Measurements from ENCODE around the gene VPS36. TPM values are rescaled to one million over a fixed set of nuclear protein-coding genes. Genes with fewer than 3 reads are reported as not detected.
"Not testable (repeated sequence)": the region's sequence is repeated elsewhere in the genome, so short reads cannot be mapped to it uniquely, and the experiment has no call there.

Gene VPS36, protein sequence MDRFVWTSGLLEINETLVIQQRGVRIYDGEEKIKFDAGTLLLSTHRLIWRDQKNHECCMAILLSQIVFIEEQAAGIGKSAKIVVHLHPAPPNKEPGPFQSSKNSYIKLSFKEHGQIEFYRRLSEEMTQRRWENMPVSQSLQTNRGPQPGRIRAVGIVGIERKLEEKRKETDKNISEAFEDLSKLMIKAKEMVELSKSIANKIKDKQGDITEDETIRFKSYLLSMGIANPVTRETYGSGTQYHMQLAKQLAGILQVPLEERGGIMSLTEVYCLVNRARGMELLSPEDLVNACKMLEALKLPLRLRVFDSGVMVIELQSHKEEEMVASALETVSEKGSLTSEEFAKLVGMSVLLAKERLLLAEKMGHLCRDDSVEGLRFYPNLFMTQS
- total RNA-seq (ENCODE audit: low replicate concordance), result 51.3 and 72.7 TPM in 2 replicates

DNA sequence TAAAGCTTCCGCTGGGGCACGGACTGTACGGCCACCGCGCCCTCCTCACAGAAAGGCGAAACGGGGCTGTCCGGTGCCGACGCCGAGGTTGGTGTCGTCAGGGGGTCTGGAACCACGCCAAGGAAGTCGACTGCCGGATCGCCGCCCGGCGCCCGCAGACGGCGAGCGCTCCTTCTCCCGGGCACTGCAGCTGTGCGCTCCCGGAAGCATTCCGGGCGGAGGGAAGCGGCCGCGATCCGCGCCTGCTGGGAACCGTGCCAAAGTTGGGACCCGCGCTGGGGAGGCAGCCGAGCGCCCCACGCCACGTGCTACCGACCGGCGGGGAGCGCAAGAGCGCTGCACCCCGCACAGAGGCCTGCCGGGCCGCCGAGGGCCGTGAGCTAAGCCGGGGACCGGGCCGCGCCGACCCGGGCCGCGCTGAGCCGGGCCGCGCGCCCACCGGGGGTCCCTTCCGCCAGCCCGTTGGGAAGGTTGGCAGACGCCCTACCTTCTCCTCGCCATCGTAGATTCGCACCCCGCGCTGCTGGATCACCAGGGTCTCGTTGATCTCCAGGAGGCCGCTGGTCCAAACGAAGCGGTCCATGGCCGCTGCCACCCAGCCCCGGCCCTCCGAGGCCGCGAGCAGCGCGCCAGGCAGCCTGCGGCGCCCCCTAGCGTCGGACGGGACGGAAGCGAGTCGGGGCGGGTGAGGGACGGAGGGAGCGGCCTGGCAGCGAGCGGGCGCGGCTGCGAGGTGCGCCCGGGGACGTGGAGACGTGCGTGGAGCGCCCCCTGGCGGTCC lies at the start of gene VPS36:
TSS of gene VPS36 (minus strand) at position 623 of the 781 bp plus-strand sequence. CDS start at position 583, 40 bp downstream.
- Mint-ChIP-seq H3K4me3 (peak within 1 kb of the TSS; percentile 97), H3K36me3 (peaks cover 8% of the 10 kb centered on the region), H3K9me3 (no peaks in the 10 kb centered on the region), H3K4me1 (peaks cover 25% of the 10 kb centered on the region), H3K27me3 (ENCODE audit: insufficient read depth, low read depth) (no peaks in the 10 kb centered on the region), H3K27ac (peak within 1 kb of the TSS; percentile 93)
- H3K4me1 ChIP-seq, result peaks cover 22% of the 10 kb centered on the region
- no peak within 1 kb of the TSS for H3K27ac ChIP-seq
- DNase-seq (ENCODE audit: low spot score), result peak; percentile 98
- H3K9ac ChIP-seq, result peak within 1 kb of the TSS; percentile 60
- peak within 1 kb of the TSS; percentile 78 for H3K4me3 ChIP-seq
- H3K9me3 ChIP-seq (ENCODE audit: low read depth), result no peaks in the 10 kb centered on the region
- H4K20me1 ChIP-seq (ENCODE audit: low read depth), result peaks cover 25% of the 10 kb centered on the region
- H3K36me3 ChIP-seq, result no peaks in the 10 kb centered on the region
- H2AFZ ChIP-seq (replicated peaks), result peak within 1 kb of the TSS; percentile 87
- no peaks in the 10 kb centered on the region for H3K27me3 ChIP-seq
- peaks cover 42% of the 10 kb centered on the region for H3K79me2 ChIP-seq (ENCODE audit: low read depth)
- TF ChIP-seq EZH2 (IDR thresholded peaks at IDR 0.05) (peak; percentile 18), EZH2phosphoT487 (IDR thresholded peaks at IDR 0.05) (no peak)
- TF ChIP-seq, protein P1, sequence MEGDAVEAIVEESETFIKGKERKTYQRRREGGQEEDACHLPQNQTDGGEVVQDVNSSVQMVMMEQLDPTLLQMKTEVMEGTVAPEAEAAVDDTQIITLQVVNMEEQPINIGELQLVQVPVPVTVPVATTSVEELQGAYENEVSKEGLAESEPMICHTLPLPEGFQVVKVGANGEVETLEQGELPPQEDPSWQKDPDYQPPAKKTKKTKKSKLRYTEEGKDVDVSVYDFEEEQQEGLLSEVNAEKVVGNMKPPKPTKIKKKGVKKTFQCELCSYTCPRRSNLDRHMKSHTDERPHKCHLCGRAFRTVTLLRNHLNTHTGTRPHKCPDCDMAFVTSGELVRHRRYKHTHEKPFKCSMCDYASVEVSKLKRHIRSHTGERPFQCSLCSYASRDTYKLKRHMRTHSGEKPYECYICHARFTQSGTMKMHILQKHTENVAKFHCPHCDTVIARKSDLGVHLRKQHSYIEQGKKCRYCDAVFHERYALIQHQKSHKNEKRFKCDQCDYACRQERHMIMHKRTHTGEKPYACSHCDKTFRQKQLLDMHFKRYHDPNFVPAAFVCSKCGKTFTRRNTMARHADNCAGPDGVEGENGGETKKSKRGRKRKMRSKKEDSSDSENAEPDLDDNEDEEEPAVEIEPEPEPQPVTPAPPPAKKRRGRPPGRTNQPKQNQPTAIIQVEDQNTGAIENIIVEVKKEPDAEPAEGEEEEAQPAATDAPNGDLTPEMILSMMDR (IDR thresholded peaks at IDR 0.05), result peak; percentile 96
- H3K4me2 ChIP-seq, result peak within 1 kb of the TSS; percentile 86
- H3F3A ChIP-seq (ENCODE audit: low read depth), result peaks cover 13% of the 10 kb centered on the region

DNA sequence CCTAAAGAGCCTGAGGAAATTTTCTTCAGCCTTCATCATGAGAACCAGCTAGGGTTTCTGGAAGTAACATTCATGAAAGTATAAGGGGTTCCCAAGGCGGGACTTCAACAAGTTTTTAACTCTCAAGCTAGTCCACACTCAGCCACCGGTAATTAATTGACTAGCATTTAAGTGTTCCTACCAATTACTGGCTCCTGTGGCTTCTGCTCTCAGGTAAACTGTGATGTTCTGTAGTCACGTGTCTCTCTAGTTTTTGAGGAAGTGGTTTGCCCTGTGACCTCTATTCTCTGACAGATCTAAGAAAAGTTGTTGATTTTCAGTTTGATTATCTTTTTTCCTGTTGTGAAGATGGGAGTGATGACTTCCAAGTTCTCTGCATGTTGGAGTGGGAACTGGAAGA lies 47.5 kb upstream of the VPS36 start:
- H3K27ac ChIP-seq, H3K36me3 Mint-ChIP-seq: not testable (repeated sequence)

DNA sequence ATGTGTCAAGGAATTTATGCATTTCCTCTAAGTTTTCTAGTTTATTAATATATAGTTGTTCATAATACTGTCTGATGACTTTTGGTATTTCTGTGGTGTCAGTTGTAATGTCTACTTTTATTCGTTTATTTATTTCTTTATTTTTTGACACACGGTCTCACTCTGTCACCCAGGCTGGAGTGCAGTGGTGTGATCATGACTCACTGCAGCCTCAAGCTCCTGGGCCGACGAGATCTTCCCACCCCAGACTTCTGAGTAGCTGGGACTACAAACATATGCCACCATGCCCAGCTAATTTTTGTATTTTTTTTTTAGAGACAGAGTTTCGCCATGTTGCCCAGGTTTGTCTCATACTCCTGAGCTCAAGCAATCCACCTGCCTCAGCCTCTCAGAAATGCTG lies 43.8 kb upstream of the VPS36 start:
- not testable (repeated sequence) for H3K9me3 Mint-ChIP-seq; H3K27me3 ChIP-seq; H3K4me3 ChIP-seq; H3K4me2 ChIP-seq; DNase-seq (ENCODE audit: low spot score); H3K9ac ChIP-seq; H3K9me3 ChIP-seq (ENCODE audit: low read depth); H3K79me2 ChIP-seq (ENCODE audit: low read depth); H3K36me3 ChIP-seq; H3F3A ChIP-seq (ENCODE audit: low read depth); H3K27ac ChIP-seq; H3K4me1 ChIP-seq; H3K27me3 Mint-ChIP-seq (ENCODE audit: insufficient read depth, low read depth); H3K4me3 Mint-ChIP-seq; H2AFZ ChIP-seq (replicated peaks); H3K36me3 Mint-ChIP-seq; H4K20me1 ChIP-seq (ENCODE audit: low read depth); H3K27ac Mint-ChIP-seq; H3K4me1 Mint-ChIP-seq

More for the DNA sequence above, 47.5 kb upstream of the VPS36 start:
- H3K27ac Mint-ChIP-seq; H3K4me1 ChIP-seq; H3K9me3 Mint-ChIP-seq; H3K4me3 ChIP-seq; H3K4me3 Mint-ChIP-seq; H3K9me3 ChIP-seq (ENCODE audit: low read depth); H3K27me3 Mint-ChIP-seq (ENCODE audit: insufficient read depth, low read depth); H2AFZ ChIP-seq (replicated peaks); H3F3A ChIP-seq (ENCODE audit: low read depth); H3K4me2 ChIP-seq; H3K36me3 ChIP-seq; H3K27me3 ChIP-seq; DNase-seq (ENCODE audit: low spot score); H3K79me2 ChIP-seq (ENCODE audit: low read depth); H3K4me1 Mint-ChIP-seq; H3K9ac ChIP-seq; H4K20me1 ChIP-seq (ENCODE audit: low read depth): not testable (repeated sequence)

DNA sequence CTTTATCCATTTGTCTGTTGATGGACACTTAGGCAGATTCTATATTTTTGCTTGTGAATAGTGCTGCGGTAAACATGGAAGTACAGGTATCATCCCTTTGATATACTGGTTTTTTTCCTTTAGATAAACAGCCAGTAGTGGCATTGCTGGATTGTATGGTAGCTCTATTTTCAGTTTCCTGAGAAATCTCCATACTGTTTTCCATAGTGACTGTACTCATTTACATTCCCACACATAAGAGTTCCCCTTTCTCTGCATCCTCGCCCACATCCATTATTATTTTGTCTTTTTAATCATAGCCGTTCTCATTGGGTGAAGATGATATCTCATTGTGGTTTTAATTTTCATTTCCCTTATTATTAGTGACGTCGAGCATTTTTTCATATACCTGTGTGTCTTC lies 40.6 kb upstream of the VPS36 start:
- not testable (repeated sequence) for H3K9me3 ChIP-seq (ENCODE audit: low read depth); H3K4me1 ChIP-seq; H2AFZ ChIP-seq (replicated peaks); DNase-seq (ENCODE audit: low spot score); H3K9me3 Mint-ChIP-seq; H3K27ac Mint-ChIP-seq; H3K36me3 Mint-ChIP-seq; H3K27me3 ChIP-seq; H3K27ac ChIP-seq; H3K4me3 ChIP-seq; H4K20me1 ChIP-seq (ENCODE audit: low read depth); H3K79me2 ChIP-seq (ENCODE audit: low read depth); H3K27me3 Mint-ChIP-seq (ENCODE audit: insufficient read depth, low read depth); H3K36me3 ChIP-seq; H3K9ac ChIP-seq; H3F3A ChIP-seq (ENCODE audit: low read depth); H3K4me3 Mint-ChIP-seq; H3K4me1 Mint-ChIP-seq; H3K4me2 ChIP-seq

DNA sequence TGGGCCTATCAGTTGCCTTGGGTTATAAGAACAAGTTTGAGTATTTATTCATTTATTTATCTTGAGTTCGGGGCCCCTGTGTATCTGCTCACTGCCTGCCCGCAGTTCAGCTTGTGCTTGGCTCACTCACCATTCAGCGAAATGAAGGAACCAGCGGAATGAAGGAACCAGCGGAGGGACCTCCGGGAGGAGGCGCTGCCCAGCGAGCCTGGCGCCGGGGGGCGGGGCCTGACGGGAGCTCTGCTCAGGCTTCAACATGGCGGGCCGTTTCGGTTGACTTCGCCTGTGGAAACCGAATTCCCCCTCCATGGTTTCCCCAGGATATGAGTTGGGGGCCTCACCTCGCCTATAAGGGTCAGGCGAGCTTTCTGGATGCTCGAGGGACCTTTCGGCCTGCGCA lies 38.3 kb upstream of the VPS36 start:
- not testable (repeated sequence) for H4K20me1 ChIP-seq (ENCODE audit: low read depth); H3K79me2 ChIP-seq (ENCODE audit: low read depth); H3K4me1 Mint-ChIP-seq; H3K27ac ChIP-seq; H3K4me2 ChIP-seq; H3K4me1 ChIP-seq; H3K36me3 ChIP-seq; H3F3A ChIP-seq (ENCODE audit: low read depth); H3K36me3 Mint-ChIP-seq; H3K9me3 Mint-ChIP-seq; H3K4me3 ChIP-seq; H3K9me3 ChIP-seq (ENCODE audit: low read depth); H3K27me3 ChIP-seq; DNase-seq (ENCODE audit: low spot score); H3K9ac ChIP-seq; H3K27me3 Mint-ChIP-seq (ENCODE audit: insufficient read depth, low read depth); H3K4me3 Mint-ChIP-seq; H2AFZ ChIP-seq (replicated peaks); H3K27ac Mint-ChIP-seq

DNA sequence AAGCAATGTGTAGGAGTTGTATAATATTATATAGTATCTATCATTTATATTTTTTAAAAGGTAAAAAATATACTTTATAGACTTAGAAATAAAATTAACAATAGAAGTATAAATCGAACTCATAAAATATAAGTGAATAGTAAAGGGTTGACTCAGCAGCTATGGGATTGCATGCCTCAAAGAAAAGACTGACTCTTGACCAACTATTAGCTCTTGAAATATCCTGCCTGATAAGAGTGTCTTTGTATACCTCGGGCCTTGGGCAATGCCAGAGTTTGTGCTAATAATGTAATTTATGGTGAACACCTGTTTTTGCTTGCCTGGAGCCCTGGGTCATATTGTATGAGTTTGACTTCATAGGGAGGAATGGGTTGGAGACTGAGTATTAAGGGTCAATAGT lies 36.6 kb upstream of the VPS36 start:
- H3K9me3 Mint-ChIP-seq; H3K27ac Mint-ChIP-seq; H3K4me3 ChIP-seq; H2AFZ ChIP-seq (replicated peaks); H3K9ac ChIP-seq; H3K4me3 Mint-ChIP-seq; H3K79me2 ChIP-seq (ENCODE audit: low read depth); H3K27ac ChIP-seq; DNase-seq (ENCODE audit: low spot score); H3K4me2 ChIP-seq; H3K36me3 Mint-ChIP-seq; H3F3A ChIP-seq (ENCODE audit: low read depth); H3K36me3 ChIP-seq; H3K4me1 Mint-ChIP-seq; H3K27me3 Mint-ChIP-seq (ENCODE audit: insufficient read depth, low read depth); H4K20me1 ChIP-seq (ENCODE audit: low read depth); H3K4me1 ChIP-seq; H3K27me3 ChIP-seq; H3K9me3 ChIP-seq (ENCODE audit: low read depth): not testable (repeated sequence)

Measured in neural progenitor cell (in vitro differentiated cells).